Hepatocyte (in vitro differentiated cells): ENCODE data around the gene DDC. TPM values are rescaled to one million over a fixed set of nuclear protein-coding genes. Genes with fewer than 3 reads are reported as not detected.
"Not testable (repeated sequence)": the region's sequence is repeated elsewhere in the genome, so short reads cannot be mapped to it uniquely, and the experiment has no call there.

Experiments used
- DNase-seq: peaks from one replicate; pipeline ENCODE4 v3.0.0-alpha.2; 2016; ENCODE audit warnings: low spot score
- H2AFZ ChIP-seq: fragments of 200-600 bp; sonication (generic); 2 replicates; pipeline ENCODE4 v1.6.0; 2016; ENCODE audit warnings: antibody characterized with exemption, mild to moderate bottlenecking
- H3K27ac ChIP-seq: fragments of 200-600 bp; sonication (generic); 2 replicates; pipeline ENCODE4 v1.5.1; 2016; ENCODE audit warnings: mild to moderate bottlenecking
- H3K27me3 ChIP-seq: fragments of 200-600 bp; sonication (generic); 2 replicates; pipeline ENCODE4 v1.6.1; 2016
- H3K36me3 ChIP-seq: fragments of 200-600 bp; sonication (generic); replicated peaks from 2 replicates; pipeline ENCODE4 v1.5.1; 2016; ENCODE audit warnings: low read depth; ENCODE audit not compliant: insufficient read depth
- H3K4me1 ChIP-seq: fragments of 200-600 bp; sonication (generic); 2 replicates; pipeline ENCODE4 v1.5.1; 2016; ENCODE audit warnings: mild to moderate bottlenecking, moderate library complexity; ENCODE audit not compliant: insufficient read depth
- H3K4me2 ChIP-seq: fragments of 200-600 bp; sonication (generic); 2 replicates; pipeline ENCODE4 v1.6.0; 2016
- H3K4me3 ChIP-seq: fragments of 200-600 bp; sonication (generic); 2 replicates; pipeline ENCODE4 v1.5.1; 2016; ENCODE audit warnings: mild to moderate bottlenecking
- H3K79me2 ChIP-seq: fragments of 200-600 bp; sonication (generic); 2 replicates; pipeline ENCODE4 v1.6.0; 2017; ENCODE audit warnings: mild to moderate bottlenecking
- H3K9me2 ChIP-seq: fragments of 200-600 bp; sonication (generic); replicated peaks from 2 replicates; pipeline ENCODE4 v1.6.0; 2017; ENCODE audit warnings: mild to moderate bottlenecking; ENCODE audit not compliant: insufficient read depth
- H3K9me3 ChIP-seq: fragments of 200-600 bp; sonication (generic); 2 replicates; pipeline ENCODE4 v1.5.1; 2016; ENCODE audit warnings: low read depth, mild to moderate bottlenecking
- H4K20me1 ChIP-seq: fragments of 200-600 bp; sonication (generic); 2 replicates; pipeline ENCODE4 v1.6.0; 2016; ENCODE audit warnings: mild to moderate bottlenecking; ENCODE audit not compliant: insufficient read depth, poor library complexity, severe bottlenecking
- EZH2 ChIP-seq: fragments of 200-600 bp; sonication (generic); IDR thresholded peaks from 2 replicates; pipeline ENCODE4 v1.6.1; 2016; ENCODE audit warnings: antibody characterized with exemption, mild to moderate bottlenecking, borderline replicate concordance
- EZH2phosphoT487 ChIP-seq: fragments of 200-600 bp; sonication (generic); IDR thresholded peaks from one replicate; pipeline ENCODE4 v1.6.1; 2018; ENCODE audit warnings: antibody characterized with exemption, mild to moderate bottlenecking, low read depth, moderate library complexity; ENCODE audit not compliant: unreplicated experiment, severe bottlenecking
- WGBS: methylation state at CpG from one replicate; pipeline ENCODE4 v1.1.6; 2016; ENCODE audit warnings: low lambda C conversion rate; ENCODE audit errors: missing lambda C conversion rate; 5-methylcytosine and 5-hydroxymethylcytosine counted together
- polyA plus RNA-seq: library from polyadenylated mRNA; unstranded; fragments of >200 nt; fragmentation: Nextera tagmentation; extraction: Ambion mirVana; gene quantifications from 2 replicates; pipeline ENCODE4 v1.2.1, GENCODE V29; 2016
- total RNA-seq: library from RNA; depleted of rRNA; stranded (reverse); fragments of >200 nt; gene quantifications from 2 replicates; pipeline ENCODE4 v1.2.3, GENCODE V29; 2014
- TF ChIP-seq, protein P1 (sequence below): fragments of 200-600 bp; sonication (generic); IDR thresholded peaks from 2 replicates; pipeline ENCODE4 v1.5.1; 2016; ENCODE audit warnings: antibody characterized with exemption, mild to moderate bottlenecking; ENCODE audit not compliant: poor library complexity

DDC gene
- total and polyA plus RNA-seq, 2 experiments from 2014 or later, result 42.4 to 56.1 TPM

DNA sequence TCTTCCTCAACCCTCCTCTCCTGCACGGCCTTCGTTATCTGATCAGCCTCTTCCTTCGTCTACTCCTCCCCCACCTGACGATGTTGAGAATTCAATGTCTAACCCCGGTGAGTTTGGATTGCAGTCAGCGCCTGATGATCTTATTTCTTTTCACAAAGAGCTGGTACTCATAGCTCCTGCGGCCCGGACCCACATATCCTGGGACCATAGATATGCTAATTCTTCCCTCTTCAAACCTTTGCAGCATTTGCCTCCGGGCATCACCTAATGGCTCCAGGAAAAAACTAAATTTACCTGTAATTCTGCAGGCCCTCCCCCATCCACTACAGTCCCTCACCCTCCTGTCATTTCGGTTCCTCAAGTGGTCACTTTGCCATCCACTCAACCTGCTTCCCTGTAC lies 12.4 kb upstream of the DDC start:
- H3K27ac ChIP-seq, result no peak overlapping the region
- H3K4me3 ChIP-seq, result no peak overlapping the region
- H3K27me3 ChIP-seq, result no peaks in the 10 kb centered on the region
- 88% methylated on average over 10 of the region's 10 CpGs for WGBS
- no peaks in the 10 kb centered on the region for H3K4me1 ChIP-seq
- H2AFZ ChIP-seq, result no peak overlapping the region
- no peak for DNase-seq
- H3K9me2 ChIP-seq, result no peaks in the 10 kb centered on the region
- H3K79me2 ChIP-seq, result no peaks in the 10 kb centered on the region
- H4K20me1 ChIP-seq, result no peaks in the 10 kb centered on the region
- H3K36me3 ChIP-seq, result no peaks in the 10 kb centered on the region
- TF ChIP-seq EZH2 (no peak), EZH2phosphoT487 (no peak)
- TF ChIP-seq, protein P1, sequence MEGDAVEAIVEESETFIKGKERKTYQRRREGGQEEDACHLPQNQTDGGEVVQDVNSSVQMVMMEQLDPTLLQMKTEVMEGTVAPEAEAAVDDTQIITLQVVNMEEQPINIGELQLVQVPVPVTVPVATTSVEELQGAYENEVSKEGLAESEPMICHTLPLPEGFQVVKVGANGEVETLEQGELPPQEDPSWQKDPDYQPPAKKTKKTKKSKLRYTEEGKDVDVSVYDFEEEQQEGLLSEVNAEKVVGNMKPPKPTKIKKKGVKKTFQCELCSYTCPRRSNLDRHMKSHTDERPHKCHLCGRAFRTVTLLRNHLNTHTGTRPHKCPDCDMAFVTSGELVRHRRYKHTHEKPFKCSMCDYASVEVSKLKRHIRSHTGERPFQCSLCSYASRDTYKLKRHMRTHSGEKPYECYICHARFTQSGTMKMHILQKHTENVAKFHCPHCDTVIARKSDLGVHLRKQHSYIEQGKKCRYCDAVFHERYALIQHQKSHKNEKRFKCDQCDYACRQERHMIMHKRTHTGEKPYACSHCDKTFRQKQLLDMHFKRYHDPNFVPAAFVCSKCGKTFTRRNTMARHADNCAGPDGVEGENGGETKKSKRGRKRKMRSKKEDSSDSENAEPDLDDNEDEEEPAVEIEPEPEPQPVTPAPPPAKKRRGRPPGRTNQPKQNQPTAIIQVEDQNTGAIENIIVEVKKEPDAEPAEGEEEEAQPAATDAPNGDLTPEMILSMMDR, result no peak
- no peaks in the 10 kb centered on the region for H3K9me3 ChIP-seq
- no peak overlapping the region for H3K4me2 ChIP-seq

DNA sequence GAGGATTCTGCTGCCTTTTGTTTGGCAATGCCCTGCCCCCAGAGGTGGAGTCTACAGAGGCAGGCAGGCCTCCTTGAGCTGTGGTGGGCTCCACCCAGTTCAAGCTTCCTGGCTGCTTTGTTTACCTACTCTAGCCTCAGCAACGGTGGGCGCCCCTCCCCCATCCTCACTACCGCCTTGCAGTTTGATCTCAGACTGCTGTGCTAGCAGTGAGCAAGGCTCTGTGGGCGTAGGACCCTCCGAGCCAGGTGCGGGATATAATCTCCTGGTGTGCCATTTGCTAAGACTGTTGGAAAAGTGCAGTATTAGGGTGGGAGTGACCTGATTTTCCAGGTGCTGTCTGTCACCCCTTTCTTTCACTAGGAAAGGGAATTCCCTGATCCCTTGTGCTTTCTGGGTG lies 11.2 kb upstream of the DDC start:
- H3K36me3 ChIP-seq, H3K27me3 ChIP-seq, DNase-seq, H4K20me1 ChIP-seq, H3K4me1 ChIP-seq, H3K9me2 ChIP-seq, H3K79me2 ChIP-seq, H3K27ac ChIP-seq, H3K9me3 ChIP-seq, H2AFZ ChIP-seq, H3K4me3 ChIP-seq, H3K4me2 ChIP-seq: not testable (repeated sequence)
- 76% methylated on average over 6 of the region's 6 CpGs for WGBS

DNA sequence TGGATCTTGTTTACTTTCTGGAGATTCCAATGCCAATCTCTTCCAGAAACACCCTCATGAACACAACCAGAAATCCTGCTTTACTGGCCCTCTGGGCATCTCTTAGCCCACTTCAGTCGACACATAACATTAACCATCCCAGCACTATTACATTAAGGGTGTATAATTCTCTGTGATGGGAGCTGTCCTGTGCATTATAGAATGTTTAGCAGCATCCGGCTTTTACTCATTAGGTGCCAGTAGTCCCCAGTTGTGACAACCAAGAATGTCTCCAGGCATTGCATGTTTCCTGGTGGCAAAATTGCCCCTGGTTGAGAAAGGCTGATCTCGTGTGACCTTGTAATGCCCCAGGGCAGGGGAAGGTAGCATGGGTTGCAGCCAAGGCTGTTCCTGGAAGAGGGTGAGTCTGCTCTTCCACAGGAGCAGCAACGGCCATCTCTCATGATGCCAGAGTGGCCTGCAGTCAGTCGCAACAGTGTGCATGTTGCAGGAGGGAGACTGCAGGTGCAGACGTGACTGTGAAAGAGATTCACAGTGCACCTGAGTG lies 2.6 kb upstream of the DDC start:
- peaks cover 14% of the 10 kb centered on the region for H3K4me1 ChIP-seq
- H3K36me3 ChIP-seq, result no peaks in the 10 kb centered on the region
- H3K27me3 ChIP-seq, result no peaks in the 10 kb centered on the region
- 85% methylated on average over 6 of the region's 6 CpGs for WGBS
- H3K27ac ChIP-seq, result no peak overlapping the region
- H3K9me3 ChIP-seq, result no peaks in the 10 kb centered on the region
- H3K4me2 ChIP-seq, result no peak overlapping the region
- DNase-seq, result no peak
- TF ChIP-seq EZH2phosphoT487 (no peak), EZH2 (no peak)
- TF ChIP-seq, protein P1, result no peak
- no peak overlapping the region for H3K4me3 ChIP-seq
- no peaks in the 10 kb centered on the region for H3K9me2 ChIP-seq
- no peak overlapping the region for H2AFZ ChIP-seq
- peaks cover 16% of the 10 kb centered on the region for H3K79me2 ChIP-seq
- H4K20me1 ChIP-seq, result no peaks in the 10 kb centered on the region

DNA sequence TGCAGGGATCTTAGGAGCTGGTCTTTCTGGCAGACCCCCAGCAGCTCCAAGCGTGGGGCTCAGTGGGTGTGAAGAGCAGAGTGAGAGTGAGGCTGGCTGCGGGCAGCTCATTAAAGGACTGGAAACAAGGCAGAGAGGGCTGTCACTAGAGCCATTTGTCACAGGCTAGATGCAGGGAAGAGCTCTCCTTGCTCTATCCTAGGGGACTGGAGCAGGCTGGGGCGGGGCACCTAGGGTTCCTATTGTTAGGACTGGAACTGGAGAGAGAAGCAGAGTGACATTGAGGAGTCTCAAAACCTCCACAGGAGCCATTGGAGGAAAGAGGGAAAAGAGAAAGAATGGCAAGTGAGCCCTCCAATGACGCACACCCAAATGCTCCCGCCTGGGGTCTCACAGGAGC lies 772 bp upstream of the DDC start:
- H3K79me2 ChIP-seq, result peaks cover 20% of the 10 kb centered on the region
- H3K27me3 ChIP-seq, result no peaks in the 10 kb centered on the region
- no peak overlapping the region for H3K4me3 ChIP-seq
- H4K20me1 ChIP-seq, result no peaks in the 10 kb centered on the region
- no peak overlapping the region for H2AFZ ChIP-seq
- no peak for DNase-seq
- peak overlapping the region; percentile 71 for H3K4me2 ChIP-seq
- TF ChIP-seq EZH2, result no peak
- TF ChIP-seq, protein P1, result no peak
- no peak for TF ChIP-seq EZH2phosphoT487
- 80% methylated on average over 5 of the region's 5 CpGs for WGBS
- peak overlapping the region; percentile 73 for H3K27ac ChIP-seq
- no peaks in the 10 kb centered on the region for H3K36me3 ChIP-seq
- H3K9me2 ChIP-seq, result no peaks in the 10 kb centered on the region
- no peaks in the 10 kb centered on the region for H3K9me3 ChIP-seq
- peaks cover 17% of the 10 kb centered on the region for H3K4me1 ChIP-seq
